SK-N-SH (cell line): ENCODE data around the gene ANKRD40. TPM values are rescaled to one million over a fixed set of nuclear protein-coding genes. Genes with fewer than 3 reads are reported as not detected.

Experiments
- CTCF ChIA-PET: fragments of 300-600, 350-600 bp; formaldehyde crosslinking; extraction: SDS; loops from one replicate; lab custom pipeline; 2021; lab: Yijun Ruan, JAX
- POLR2A ChIA-PET: fragments of 350-600 bp; sonication (Branson Sonifier 250); formaldehyde crosslinking; extraction: SDS; loops from one replicate; lab custom pipeline; 2020; ENCODE audit warnings: antibody characterized with exemption, inconsistent platforms; lab: Yijun Ruan, JAX
- DNase-seq: peaks from one replicate; pipeline ENCODE4 v3.0.0; 2012
- H2AFZ ChIP-seq: fragments of 200-600 bp; sonication (generic); 2 replicates; pipeline ENCODE4 v1.8.1; 2016; ENCODE audit warnings: antibody characterized with exemption, mild to moderate bottlenecking, low read depth
- H3F3A ChIP-seq: fragments of 200-600 bp; sonication (generic); replicated peaks from 2 replicates; pipeline ENCODE3; 2016; ENCODE audit warnings: antibody characterized with exemption, mild to moderate bottlenecking; ENCODE audit not compliant: insufficient read depth
- H3K27ac ChIP-seq, 2 experiments: fragments of 200-500 bp in 1 of 2; fragments of 200-600 bp in 1 of 2; sonication (Bioruptor generic) in 1 of 2; sonication (generic), shearing (Covaris generic) in 1 of 2; 2 replicates each; pipeline versions ENCODE4 v1.5.1 to v1.6.1; 2014 to 2016; ENCODE audit warnings: low read depth in 2 of 2, inconsistent platforms in 1 of 2, low read length in 1 of 2, mild to moderate bottlenecking in 1 of 2, mixed read lengths in 1 of 2
- H3K27me3 ChIP-seq: fragments of 200-600 bp; sonication (generic), shearing (Covaris generic); 2 replicates; pipeline ENCODE4 v1.6.1; 2016; ENCODE audit warnings: mixed run types; ENCODE audit not compliant: insufficient read depth
- H3K36me3 ChIP-seq, 2 experiments: fragments of 200-500 bp in 1 of 2; fragments of 200-600 bp in 1 of 2; sonication (Bioruptor generic) in 1 of 2; sonication (generic) in 1 of 2; replicated peaks in 1 of 2; 2 replicates each; pipeline versions ENCODE3 to v1.5.1; 2014 to 2016; ENCODE audit warnings: low read length in 1 of 2, mild to moderate bottlenecking in 1 of 2; ENCODE audit not compliant: insufficient read depth in 2 of 2, control insufficient read depth in 1 of 2
- H3K4me1 ChIP-seq, 2 experiments: fragments of 200-500 bp in 1 of 2; fragments of 200-600 bp in 1 of 2; sonication (Bioruptor generic) in 1 of 2; sonication (generic), shearing (Covaris generic) in 1 of 2; 2 replicates each; pipeline versions ENCODE4 v1.5.1 to v1.6.1; 2014 to 2016; ENCODE audit warnings: low read depth in 1 of 2, low read length in 1 of 2, mixed run types in 1 of 2; ENCODE audit not compliant: insufficient read depth in 2 of 2, control insufficient read depth in 1 of 2
- H3K4me2 ChIP-seq: fragments of 200-600 bp; sonication (generic), shearing (Covaris generic); 2 replicates; pipeline ENCODE4 v1.6.1; 2017; ENCODE audit warnings: mixed run types
- H3K4me3 ChIP-seq, 2 experiments: fragments of 200-500 bp in 1 of 2; fragments of 200-600 bp in 1 of 2; sonication (Bioruptor generic) in 1 of 2; sonication (generic), shearing (Covaris generic) in 1 of 2; 2 replicates each; pipeline versions ENCODE4 v1.5.1 to v1.8.1; 2014 to 2016; ENCODE audit warnings: low read depth in 2 of 2, inconsistent platforms in 1 of 2, low read length in 1 of 2, mild to moderate bottlenecking in 1 of 2, mixed read lengths in 1 of 2, moderate library complexity in 1 of 2
- H3K79me2 ChIP-seq: fragments of 200-600 bp; sonication (generic); 2 replicates; pipeline ENCODE4 v1.8.1; 2017; ENCODE audit warnings: mild to moderate bottlenecking; ENCODE audit not compliant: insufficient read depth
- H3K9ac ChIP-seq: fragments of 200-600 bp; sonication (generic); 2 replicates; pipeline ENCODE4 v1.6.1; 2017; ENCODE audit warnings: mixed run types
- H3K9me2 ChIP-seq: fragments of 200-600 bp; sonication (generic); 2 replicates; pipeline ENCODE4 v1.6.1; 2017; ENCODE audit warnings: mixed run types
- H3K9me3 ChIP-seq: fragments of 200-600 bp; sonication (generic); 2 replicates; pipeline ENCODE4 v1.6.1; 2017; ENCODE audit warnings: mixed run types, mild to moderate bottlenecking, moderate library complexity
- H4K20me1 ChIP-seq: fragments of 200-600 bp; sonication (generic); 2 replicates; pipeline ENCODE4 v1.6.1; 2017; ENCODE audit warnings: mild to moderate bottlenecking, mixed run types; ENCODE audit not compliant: insufficient read depth
- ELF1 ChIP-seq: IDR thresholded peaks from 2 replicates; pipeline ENCODE4 v1.4.0; 2012
- EZH2phosphoT487 ChIP-seq: fragments of 200-600 bp; sonication (generic); IDR thresholded peaks from 2 replicates; pipeline ENCODE4 v1.6.1; 2017; ENCODE audit warnings: low read depth, mixed run types, mild to moderate bottlenecking, antibody characterized with exemption, moderate library complexity, borderline replicate concordance
- FOSL2 ChIP-seq: IDR thresholded peaks from 2 replicates; pipeline ENCODE4 v1.4.0; 2012; ENCODE audit warnings: low read depth, mild to moderate bottlenecking, moderate library complexity, borderline replicate concordance
- FOXJ3 ChIP-seq: sonication (generic); formaldehyde crosslinking; IDR thresholded peaks from 2 replicates; pipeline ENCODE4 v1.5.1; 2020; ENCODE audit warnings: mild to moderate bottlenecking, missing genetic modification reagents
- GABPA ChIP-seq: IDR thresholded peaks from 2 replicates; pipeline ENCODE4 v1.4.0; 2012; ENCODE audit warnings: low read depth, mild to moderate bottlenecking
- GATA2 ChIP-seq: sonication (generic); formaldehyde crosslinking; IDR thresholded peaks from 2 replicates; pipeline ENCODE4 v1.5.0; 2020; ENCODE audit warnings: mild to moderate bottlenecking, missing genetic modification reagents
- NFIC ChIP-seq: IDR thresholded peaks from 2 replicates; pipeline ENCODE4 v1.4.0; 2012; ENCODE audit warnings: borderline replicate concordance
- POLR2AphosphoS5 ChIP-seq: IDR thresholded peaks from 2 replicates; pipeline ENCODE4 v1.6.1; 2012; ENCODE audit warnings: low read depth, low read length
- RXRA ChIP-seq: IDR thresholded peaks from 2 replicates; pipeline ENCODE4 v1.4.0; 2012; ENCODE audit warnings: low read depth, mild to moderate bottlenecking, borderline replicate concordance
- TCF12 ChIP-seq: IDR thresholded peaks from 2 replicates; pipeline ENCODE4 v1.4.0; 2012
- YY1 ChIP-seq: IDR thresholded peaks from 2 replicates; pipeline ENCODE4 v1.4.0; 2012; ENCODE audit warnings: low read depth, mild to moderate bottlenecking
- whole genome bisulfite sequencing: methylation state at CpG from one replicate; pipeline ENCODE4 v1.1.6; 2017; ENCODE audit warnings: low lambda C conversion rate; 5-methylcytosine and 5-hydroxymethylcytosine counted together
- polyA plus RNA-seq, 3 experiments: library from polyadenylated mRNA; depleted of rRNA; stranded (reverse); fragments of >200 nt; gene quantifications; 2 replicates each; pipeline ENCODE4 v1.2.3, GENCODE V29; 2012
- TF ChIP-seq, protein P1 (sequence below): fragments of 200-600 bp; sonication (generic); IDR thresholded peaks from 2 replicates; pipeline ENCODE4 v1.6.1; 2017; ENCODE audit warnings: antibody characterized with exemption, mild to moderate bottlenecking, moderate library complexity
- TF ChIP-seq, protein P2 (sequence below): fragments of 150-350 bp; IDR thresholded peaks from 2 replicates; pipeline ENCODE4 v1.6.1; 2017; ENCODE audit warnings: antibody characterized with exemption, low read length, low read depth, borderline replicate concordance
- TF ChIP-seq, protein P3 (sequence below): IDR thresholded peaks from 2 replicates; pipeline ENCODE4; 2012
- TF ChIP-seq, protein P4 (sequence below): IDR thresholded peaks from 2 replicates; pipeline ENCODE4 v1.4.0; 2012; ENCODE audit warnings: low read depth, borderline replicate concordance
- TF ChIP-seq, protein P5 (sequence below): fragments of 150-350 bp; IDR thresholded peaks from 2 replicates; pipeline ENCODE4 v1.6.1; 2016; ENCODE audit warnings: mild to moderate bottlenecking, low read depth, low read length
- TF ChIP-seq, protein P6 (sequence below): IDR thresholded peaks from 2 replicates; pipeline ENCODE4 v1.4.0; 2012; ENCODE audit warnings: low read depth, borderline replicate concordance

Gene ANKRD40
- polyA plus RNA-seq, 1 of the 3 experiments (the other 2 are of a cell fraction): 33.6 TPM

DNA sequence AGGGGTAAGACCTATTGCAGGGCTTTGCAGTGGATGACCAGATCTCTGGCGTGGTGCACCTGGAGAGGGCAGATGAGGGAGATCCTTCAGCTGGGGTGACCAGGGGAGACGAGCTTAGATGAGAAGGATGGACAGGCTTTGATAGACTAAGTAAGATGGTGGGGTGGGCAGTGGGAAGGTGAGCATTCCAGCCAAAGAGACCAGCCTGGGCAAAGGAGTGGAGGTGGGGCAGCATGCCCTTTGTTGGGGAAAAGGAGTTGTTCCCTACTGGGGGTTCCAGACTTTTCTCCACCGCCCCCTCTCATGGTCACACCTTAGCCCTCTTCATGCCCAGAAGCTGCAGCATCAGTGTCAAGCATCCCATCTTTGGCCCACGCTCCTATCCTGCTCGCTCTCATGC lies 27.6 kb downstream of the ANKRD40 start:
- H4K20me1 ChIP-seq: no peaks in the 10 kb centered on the region
- no peaks in the 10 kb centered on the region for H3K9me2 ChIP-seq
- ChIA-PET POLR2A (interaction anchor here (0.6 to 0.8 kb wide), 2 partner anchors 138 to 187 kb away, joined by 3 to 4 read pairs; no protein-coding TSS in a partner anchor), CTCF (interaction anchor here (0.8 to 21.2 kb wide), 18 partner anchors 10 to 201 kb away, joined by 3 to 799 read pairs (median 10); partner anchors contain the start of genes ABCC3 and SPATA20)
- no peak overlapping the region for H3K4me2 ChIP-seq
- no peaks in the 10 kb centered on the region for H3K79me2 ChIP-seq
- no peak for DNase-seq
- no peak overlapping the region for H3K9ac ChIP-seq
- peaks cover 16 to 32% of the 10 kb centered on the region in 2 experiments for H3K36me3 ChIP-seq
- peaks cover 5 to 19% of the 10 kb centered on the region in 2 experiments; a peak in 2 of 4 replicates for H3K4me1 ChIP-seq
- H3K27me3 ChIP-seq: no peaks in the 10 kb centered on the region
- TF ChIP-seq, protein P1, sequence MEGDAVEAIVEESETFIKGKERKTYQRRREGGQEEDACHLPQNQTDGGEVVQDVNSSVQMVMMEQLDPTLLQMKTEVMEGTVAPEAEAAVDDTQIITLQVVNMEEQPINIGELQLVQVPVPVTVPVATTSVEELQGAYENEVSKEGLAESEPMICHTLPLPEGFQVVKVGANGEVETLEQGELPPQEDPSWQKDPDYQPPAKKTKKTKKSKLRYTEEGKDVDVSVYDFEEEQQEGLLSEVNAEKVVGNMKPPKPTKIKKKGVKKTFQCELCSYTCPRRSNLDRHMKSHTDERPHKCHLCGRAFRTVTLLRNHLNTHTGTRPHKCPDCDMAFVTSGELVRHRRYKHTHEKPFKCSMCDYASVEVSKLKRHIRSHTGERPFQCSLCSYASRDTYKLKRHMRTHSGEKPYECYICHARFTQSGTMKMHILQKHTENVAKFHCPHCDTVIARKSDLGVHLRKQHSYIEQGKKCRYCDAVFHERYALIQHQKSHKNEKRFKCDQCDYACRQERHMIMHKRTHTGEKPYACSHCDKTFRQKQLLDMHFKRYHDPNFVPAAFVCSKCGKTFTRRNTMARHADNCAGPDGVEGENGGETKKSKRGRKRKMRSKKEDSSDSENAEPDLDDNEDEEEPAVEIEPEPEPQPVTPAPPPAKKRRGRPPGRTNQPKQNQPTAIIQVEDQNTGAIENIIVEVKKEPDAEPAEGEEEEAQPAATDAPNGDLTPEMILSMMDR: no peak
- TF ChIP-seq YY1: no peak
- TF ChIP-seq NFIC: no peak
- TF ChIP-seq, protein P2, sequence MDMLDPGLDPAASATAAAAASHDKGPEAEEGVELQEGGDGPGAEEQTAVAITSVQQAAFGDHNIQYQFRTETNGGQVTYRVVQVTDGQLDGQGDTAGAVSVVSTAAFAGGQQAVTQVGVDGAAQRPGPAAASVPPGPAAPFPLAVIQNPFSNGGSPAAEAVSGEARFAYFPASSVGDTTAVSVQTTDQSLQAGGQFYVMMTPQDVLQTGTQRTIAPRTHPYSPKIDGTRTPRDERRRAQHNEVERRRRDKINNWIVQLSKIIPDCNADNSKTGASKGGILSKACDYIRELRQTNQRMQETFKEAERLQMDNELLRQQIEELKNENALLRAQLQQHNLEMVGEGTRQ: no peak
- TF ChIP-seq GABPA: no peak
- TF ChIP-seq POLR2AphosphoS5: no peak
- no peak for TF ChIP-seq ELF1
- no peak for TF ChIP-seq FOXJ3 (CRISPR knock-in tag)
- TF ChIP-seq, protein P3, sequence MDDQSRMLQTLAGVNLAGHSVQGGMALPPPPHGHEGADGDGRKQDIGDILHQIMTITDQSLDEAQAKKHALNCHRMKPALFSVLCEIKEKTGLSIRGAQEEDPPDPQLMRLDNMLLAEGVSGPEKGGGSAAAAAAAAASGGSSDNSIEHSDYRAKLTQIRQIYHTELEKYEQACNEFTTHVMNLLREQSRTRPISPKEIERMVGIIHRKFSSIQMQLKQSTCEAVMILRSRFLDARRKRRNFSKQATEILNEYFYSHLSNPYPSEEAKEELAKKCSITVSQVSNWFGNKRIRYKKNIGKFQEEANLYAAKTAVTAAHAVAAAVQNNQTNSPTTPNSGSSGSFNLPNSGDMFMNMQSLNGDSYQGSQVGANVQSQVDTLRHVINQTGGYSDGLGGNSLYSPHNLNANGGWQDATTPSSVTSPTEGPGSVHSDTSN: no peak
- TF ChIP-seq, protein P4, sequence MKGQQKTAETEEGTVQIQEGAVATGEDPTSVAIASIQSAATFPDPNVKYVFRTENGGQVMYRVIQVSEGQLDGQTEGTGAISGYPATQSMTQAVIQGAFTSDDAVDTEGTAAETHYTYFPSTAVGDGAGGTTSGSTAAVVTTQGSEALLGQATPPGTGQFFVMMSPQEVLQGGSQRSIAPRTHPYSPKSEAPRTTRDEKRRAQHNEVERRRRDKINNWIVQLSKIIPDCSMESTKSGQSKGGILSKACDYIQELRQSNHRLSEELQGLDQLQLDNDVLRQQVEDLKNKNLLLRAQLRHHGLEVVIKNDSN: no peak
- no peak for TF ChIP-seq RXRA
- no peak for TF ChIP-seq GATA2 (CRISPR knock-in tag)
- TF ChIP-seq, protein P5, sequence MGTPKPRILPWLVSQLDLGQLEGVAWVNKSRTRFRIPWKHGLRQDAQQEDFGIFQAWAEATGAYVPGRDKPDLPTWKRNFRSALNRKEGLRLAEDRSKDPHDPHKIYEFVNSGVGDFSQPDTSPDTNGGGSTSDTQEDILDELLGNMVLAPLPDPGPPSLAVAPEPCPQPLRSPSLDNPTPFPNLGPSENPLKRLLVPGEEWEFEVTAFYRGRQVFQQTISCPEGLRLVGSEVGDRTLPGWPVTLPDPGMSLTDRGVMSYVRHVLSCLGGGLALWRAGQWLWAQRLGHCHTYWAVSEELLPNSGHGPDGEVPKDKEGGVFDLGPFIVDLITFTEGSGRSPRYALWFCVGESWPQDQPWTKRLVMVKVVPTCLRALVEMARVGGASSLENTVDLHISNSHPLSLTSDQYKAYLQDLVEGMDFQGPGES: no peak
- no peak for TF ChIP-seq FOSL2
- TF ChIP-seq EZH2phosphoT487: no peak
- TF ChIP-seq, protein P6, sequence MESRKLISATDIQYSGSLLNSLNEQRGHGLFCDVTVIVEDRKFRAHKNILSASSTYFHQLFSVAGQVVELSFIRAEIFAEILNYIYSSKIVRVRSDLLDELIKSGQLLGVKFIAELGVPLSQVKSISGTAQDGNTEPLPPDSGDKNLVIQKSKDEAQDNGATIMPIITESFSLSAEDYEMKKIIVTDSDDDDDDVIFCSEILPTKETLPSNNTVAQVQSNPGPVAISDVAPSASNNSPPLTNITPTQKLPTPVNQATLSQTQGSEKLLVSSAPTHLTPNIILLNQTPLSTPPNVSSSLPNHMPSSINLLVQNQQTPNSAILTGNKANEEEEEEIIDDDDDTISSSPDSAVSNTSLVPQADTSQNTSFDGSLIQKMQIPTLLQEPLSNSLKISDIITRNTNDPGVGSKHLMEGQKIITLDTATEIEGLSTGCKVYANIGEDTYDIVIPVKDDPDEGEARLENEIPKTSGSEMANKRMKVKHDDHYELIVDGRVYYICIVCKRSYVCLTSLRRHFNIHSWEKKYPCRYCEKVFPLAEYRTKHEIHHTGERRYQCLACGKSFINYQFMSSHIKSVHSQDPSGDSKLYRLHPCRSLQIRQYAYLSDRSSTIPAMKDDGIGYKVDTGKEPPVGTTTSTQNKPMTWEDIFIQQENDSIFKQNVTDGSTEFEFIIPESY: no peak
- TF ChIP-seq TCF12: no peak
- over 99% methylated on average over 5 of the region's 5 CpGs for WGBS
- H2AFZ ChIP-seq: no peak overlapping the region
- H3K27ac ChIP-seq: no peak overlapping the region
- H3F3A ChIP-seq: peaks cover 12% of the 10 kb centered on the region
- no peaks in the 10 kb centered on the region for H3K9me3 ChIP-seq
- H3K4me3 ChIP-seq: no peak overlapping the region
